NCI-H1105 (cell line): ENCODE measurements around the gene EXPH5.
"Not testable (repeated sequence)": the region's sequence is repeated elsewhere in the genome, so short reads cannot be mapped to it uniquely, and the experiment has no call there.

Experiments used
- DNase-seq: peaks from one replicate; lab custom pipeline; 2025; lab: John Stamatoyannopoulos, UW

EXPH5 gene

GRCh38 chr11:108593214-108593922 lies at the start of gene EXPH5:
Gene EXPH5, minus strand, starts transcription at chr11:108593768. Its CDS starts 232 bp downstream, at chr11:108593536.
- DNase-seq = peak; percentile 98

- DNase-seq = not testable (repeated sequence)
Measured at GRCh38 chr11:108641752-108642151, 48.2 kb upstream of the EXPH5 start.

- DNase-seq = no peak
Measured at GRCh38 chr11:108639146-108639545, 45.6 kb upstream of the EXPH5 start.

- no peak for DNase-seq
Measured at GRCh38 chr11:108636222-108636621, 42.7 kb upstream of the EXPH5 start.

GRCh38 chr11:108635106-108635505 lies 41.5 kb upstream of the EXPH5 start:
- DNase-seq = no peak

- DNase-seq = no peak
Measured at GRCh38 chr11:108632041-108632704, 38.6 kb upstream of the EXPH5 start.

GRCh38 chr11:108629274-108629673 lies 35.7 kb upstream of the EXPH5 start:
- no peak for DNase-seq

- DNase-seq = no peak
Measured at GRCh38 chr11:108628812-108629211, 35.2 kb upstream of the EXPH5 start.

- DNase-seq = no peak
Measured at GRCh38 chr11:108628326-108628725, 34.8 kb upstream of the EXPH5 start.

- DNase-seq = no peak
Measured at GRCh38 chr11:108624196-108624925, 30.8 kb upstream of the EXPH5 start.

GRCh38 chr11:108622341-108622740 lies 28.8 kb upstream of the EXPH5 start:
- no peak for DNase-seq

- no peak for DNase-seq
Measured at GRCh38 chr11:108620958-108621772, 27.6 kb upstream of the EXPH5 start.

GRCh38 chr11:108618529-108618928 lies 25.0 kb upstream of the EXPH5 start:
- DNase-seq = no peak

- DNase-seq = no peak
Measured at GRCh38 chr11:108617055-108617454, 23.5 kb upstream of the EXPH5 start.

- no peak for DNase-seq
Measured at GRCh38 chr11:108616549-108616948, 23.0 kb upstream of the EXPH5 start.

GRCh38 chr11:108614086-108614485 lies 20.5 kb upstream of the EXPH5 start:
- no peak for DNase-seq

- no peak for DNase-seq
Measured at GRCh38 chr11:108609682-108610081, 16.1 kb upstream of the EXPH5 start.

GRCh38 chr11:108608548-108608947 lies 15.0 kb upstream of the EXPH5 start:
- no peak for DNase-seq

GRCh38 chr11:108606495-108607160 lies 13.1 kb upstream of the EXPH5 start:
- no peak for DNase-seq

GRCh38 chr11:108606070-108606469 lies 12.5 kb upstream of the EXPH5 start:
- DNase-seq = no peak

- DNase-seq = not testable (repeated sequence)
Measured at GRCh38 chr11:108602818-108603217, 9.2 kb upstream of the EXPH5 start.

GRCh38 chr11:108601150-108601549 lies 7.6 kb upstream of the EXPH5 start:
- DNase-seq = no peak
